Endothelial cell of umbilical vein (primary cell): ENCODE measurements around the gene PTGES2. TPM values are rescaled to one million over a fixed set of nuclear protein-coding genes. Genes with fewer than 3 reads are reported as not detected.

Experiments
- BruUV-seq: library from RNA; stranded (reverse); fragments of 400-500 nt; replicated peaks from 2 replicates; lab custom pipeline; 2021; lab: Mats Ljungman, UMichigan
- CTCF ChIA-PET: fragments of 300-600, 350-600 bp; sonication (Branson Sonifier 250); formaldehyde crosslinking; loops from one replicate; lab custom pipeline; 2021; ENCODE audit warnings: antibody characterized with exemption, inconsistent platforms; lab: Charles Lee
- POLR2A ChIA-PET: fragments of 300-600, 350-600 bp; sonication (Branson Sonifier 250); formaldehyde crosslinking; loops from one replicate; lab custom pipeline; 2021; ENCODE audit warnings: antibody characterized with exemption, inconsistent platforms; lab: Charles Lee
- DNase-seq: peaks from one replicate; pipeline ENCODE4 v3.0.0-alpha.2; 2011; ENCODE audit warnings: low read depth, low spot score
- FAIRE-seq: peaks from 2 replicates; lab custom pipeline; 2011; peaks lifted over from hg19 to GRCh38; lab: Jason Lieb, UNC
- H2AFZ ChIP-seq: 2 replicates; pipeline ENCODE4 v1.6.0; 2012; ENCODE audit warnings: low read depth, low read length, control low read depth, inconsistent platforms
- H3K27ac ChIP-seq: 2 replicates; pipeline ENCODE4 v1.5.1; 2011; ENCODE audit warnings: low read depth, mild to moderate bottlenecking, control low read depth, low read length, moderate library complexity; ENCODE audit not compliant: insufficient read depth
- H3K27me3 ChIP-seq, 2 experiments: 2 replicates each; pipeline versions ENCODE4 v1.6.0 to v1.6.1; 2011; ENCODE audit warnings: low read length in 2 of 2, mixed read lengths in 1 of 2; ENCODE audit not compliant: control insufficient read depth in 2 of 2, insufficient read depth in 2 of 2
- H3K36me3 ChIP-seq, 2 experiments: 2 replicates in 1 of 2; 3 replicates in 1 of 2; pipeline ENCODE4 v1.5.1; 2011; ENCODE audit warnings: low read length in 2 of 2, mild to moderate bottlenecking in 1 of 2, moderate library complexity in 1 of 2; ENCODE audit not compliant: control insufficient read depth in 2 of 2, insufficient read depth in 2 of 2; ENCODE audit errors: extremely low read depth in 1 of 2
- H3K4me1 ChIP-seq: 3 replicates; pipeline ENCODE4 v1.5.1; 2011; ENCODE audit warnings: mild to moderate bottlenecking, low read length; ENCODE audit not compliant: control insufficient read depth, insufficient read depth; ENCODE audit errors: extremely low read depth
- H3K4me2 ChIP-seq: 2 replicates; pipeline ENCODE4 v1.6.1; 2011; ENCODE audit warnings: low read length, control low read depth, mixed read lengths; ENCODE audit not compliant: insufficient read depth
- H3K4me3 ChIP-seq, 3 experiments: fragments of 200-600 bp in 1 of 3; sonication (generic), shearing (Covaris generic) in 1 of 3; replicated peaks in 1 of 3; 2 replicates each; pipeline ENCODE4 v1.5.1; 2011 to 2016; ENCODE audit warnings: control low read depth in 3 of 3, low read length in 3 of 3, mild to moderate bottlenecking in 2 of 3, inconsistent platforms in 1 of 3, low read depth in 1 of 3, moderate library complexity in 1 of 3; ENCODE audit not compliant: insufficient read depth in 1 of 3
- H3K79me2 ChIP-seq: 2 replicates; pipeline ENCODE4 v1.6.0; 2012; ENCODE audit warnings: low read length, inconsistent platforms; ENCODE audit not compliant: control insufficient read depth, insufficient read depth
- H3K9ac ChIP-seq: replicated peaks from 2 replicates; pipeline ENCODE3; 2011; ENCODE audit warnings: low read length, control low read depth; ENCODE audit not compliant: insufficient read depth; ENCODE audit errors: extremely low read depth
- H3K9me1 ChIP-seq: replicated peaks from 3 replicates; pipeline ENCODE4 v1.6.0; 2011; ENCODE audit warnings: mild to moderate bottlenecking, low read length; ENCODE audit not compliant: control insufficient read depth, insufficient read depth; ENCODE audit errors: extremely low read depth
- H3K9me3 ChIP-seq: replicated peaks from 2 replicates; pipeline ENCODE4 v1.5.1; 2012; ENCODE audit warnings: low read length, inconsistent platforms; ENCODE audit not compliant: control insufficient read depth, insufficient read depth
- H4K20me1 ChIP-seq: replicated peaks from 2 replicates; pipeline ENCODE3; 2011; ENCODE audit warnings: mild to moderate bottlenecking, low read length; ENCODE audit not compliant: control insufficient read depth, insufficient read depth; ENCODE audit errors: extremely low read depth
- EZH2 ChIP-seq: IDR thresholded peaks from 2 replicates; pipeline ENCODE4 v1.6.1; 2012; ENCODE audit warnings: borderline replicate concordance, low read depth, mild to moderate bottlenecking, moderate library complexity, low read length, inconsistent platforms; ENCODE audit not compliant: severe bottlenecking
- FOS ChIP-seq: IDR thresholded peaks from 2 replicates; pipeline ENCODE4 v1.6.1; 2011; ENCODE audit warnings: mild to moderate bottlenecking, low read length, moderate library complexity, borderline replicate concordance; ENCODE audit not compliant: insufficient read depth
- GATA2 ChIP-seq: IDR thresholded peaks from 2 replicates; pipeline ENCODE4 v1.7.0; 2011; ENCODE audit warnings: low read depth, mild to moderate bottlenecking, moderate library complexity, mixed read lengths, low read length; ENCODE audit not compliant: insufficient read length, insufficient read depth
- JUN ChIP-seq: IDR thresholded peaks from 2 replicates; pipeline ENCODE4 v1.6.1; 2011; ENCODE audit warnings: borderline replicate concordance, low read depth; ENCODE audit not compliant: insufficient read length, insufficient read depth
- MAX ChIP-seq: IDR thresholded peaks from 2 replicates; pipeline ENCODE4 v1.6.1; 2011; ENCODE audit not compliant: insufficient read depth, insufficient read length
- MYC ChIP-seq: IDR thresholded peaks from one replicate; pipeline ENCODE4 v1.6.1; 2011; ENCODE audit warnings: mild to moderate bottlenecking, low read depth, low read length
- POLR2A ChIP-seq: IDR thresholded peaks from 2 replicates; pipeline ENCODE4 v1.6.1; 2012; ENCODE audit warnings: low read depth, mild to moderate bottlenecking, control low read depth, low read length
- POLR2AphosphoS5 ChIP-seq: IDR thresholded peaks from 2 replicates; pipeline ENCODE4 v1.6.1; 2012; ENCODE audit warnings: low read depth, mild to moderate bottlenecking, control low read depth, low read length, moderate library complexity; ENCODE audit not compliant: insufficient read depth
- dilution Hi-C: fragments of 300-500 bp; cut with MboI; formaldehyde crosslinking; loops from one replicate; pipeline ENCODE4 v1.15.0; 2019; ENCODE audit warnings: low sequenced_read_pairs; ENCODE audit not compliant: extremely low pct_ligation_motif_present
- intact Hi-C: fragments of 100-400 bp; cut with micrococcal nuclease; formaldehyde crosslinking; loops from one replicate; pipeline ENCODE4 v1.10.0; 2022
- polyA plus RNA-seq, 4 experiments: library from polyadenylated mRNA; depleted of rRNA in 3 of 4; stranded (reverse) in 3 of 4; unstranded in 1 of 4; fragments of >200 nt; gene quantifications; 2 replicates each; pipeline versions ENCODE4 v1.2.1 to v1.2.3, GENCODE V29; 2011 to 2012; ENCODE audit warnings: missing spikeins in 1 of 4
- total RNA-seq: library from RNA; stranded (reverse); gene quantifications from 2 replicates; pipeline ENCODE4 v1.2.3, GENCODE V29; 2021
- TF ChIP-seq, protein P1 (sequence below), 2 donors: IDR thresholded peaks; 1 replicate in 1 of 2; 2 replicates in 1 of 2; pipeline ENCODE4 v1.5.1; 2011; ENCODE audit warnings: low read length in 2 of 2, mild to moderate bottlenecking in 2 of 2, moderate library complexity in 2 of 2, control low read depth in 1 of 2, inconsistent platforms in 1 of 2, low read depth in 1 of 2; ENCODE audit not compliant: insufficient read depth in 1 of 2; ENCODE audit errors: extremely low read depth in 1 of 2

Gene PTGES2
- total and polyA plus RNA-seq, 2 donors (not counting 3 experiments of a cell fraction or from before 2014, with no cell fraction given): 64.2 to 69.9 TPM

GRCh38 chr9:128118971-128119665 lies 8.4 kb downstream of the PTGES2 start:
- ChIA-PET POLR2A (no interaction called here), CTCF (interaction anchor here (1.1 kb wide), 1 partner anchor 19 kb away, joined by 3 read pairs; no protein-coding TSS in a partner anchor)
- no peaks in the 10 kb centered on the region for H3K4me1 ChIP-seq
- no peak overlapping the region for H2AFZ ChIP-seq
- no peak overlapping the region for H3K4me2 ChIP-seq
- H3K36me3 ChIP-seq: peaks cover 0 to 13% of the 10 kb centered on the region in 2 experiments
- H4K20me1 ChIP-seq: no peaks in the 10 kb centered on the region
- intact Hi-C loops (no loop called here), dilution Hi-C loops (no loop called here)
- no peaks in the 10 kb centered on the region for H3K9me1 ChIP-seq
- TF ChIP-seq MYC (no peak), FOS (no peak), MAX (no peak), GATA2 (no peak), JUN (no peak), POLR2AphosphoS5 (no peak), POLR2A (no peak), EZH2 (no peak)
- TF ChIP-seq, protein P1, sequence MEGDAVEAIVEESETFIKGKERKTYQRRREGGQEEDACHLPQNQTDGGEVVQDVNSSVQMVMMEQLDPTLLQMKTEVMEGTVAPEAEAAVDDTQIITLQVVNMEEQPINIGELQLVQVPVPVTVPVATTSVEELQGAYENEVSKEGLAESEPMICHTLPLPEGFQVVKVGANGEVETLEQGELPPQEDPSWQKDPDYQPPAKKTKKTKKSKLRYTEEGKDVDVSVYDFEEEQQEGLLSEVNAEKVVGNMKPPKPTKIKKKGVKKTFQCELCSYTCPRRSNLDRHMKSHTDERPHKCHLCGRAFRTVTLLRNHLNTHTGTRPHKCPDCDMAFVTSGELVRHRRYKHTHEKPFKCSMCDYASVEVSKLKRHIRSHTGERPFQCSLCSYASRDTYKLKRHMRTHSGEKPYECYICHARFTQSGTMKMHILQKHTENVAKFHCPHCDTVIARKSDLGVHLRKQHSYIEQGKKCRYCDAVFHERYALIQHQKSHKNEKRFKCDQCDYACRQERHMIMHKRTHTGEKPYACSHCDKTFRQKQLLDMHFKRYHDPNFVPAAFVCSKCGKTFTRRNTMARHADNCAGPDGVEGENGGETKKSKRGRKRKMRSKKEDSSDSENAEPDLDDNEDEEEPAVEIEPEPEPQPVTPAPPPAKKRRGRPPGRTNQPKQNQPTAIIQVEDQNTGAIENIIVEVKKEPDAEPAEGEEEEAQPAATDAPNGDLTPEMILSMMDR (IDR thresholded peaks at IDR 0.05; ENCODE audit: extremely low read depth in 1 of 2, insufficient read depth in 1 of 2, low read depth in 1 of 2, low read length in 2 of 2): no peak
- H3K27me3 ChIP-seq: no peaks in the 10 kb centered on the region
- no peak overlapping the region for H3K9ac ChIP-seq
- no peaks in the 10 kb centered on the region for H3K9me3 ChIP-seq
- FAIRE-seq: no peak
- H3K4me3 ChIP-seq: no peak overlapping the region
- H3K27ac ChIP-seq: no peak overlapping the region
- no peaks in the 10 kb centered on the region for H3K79me2 ChIP-seq
- no peak for DNase-seq
- BruUV-seq: no TSS peak
